PC-3 (cell line): Measurements from ENCODE around the gene CREBBP. TPM values are rescaled to one million over a fixed set of nuclear protein-coding genes. Genes with fewer than 3 reads are reported as not detected.

ENCODE experiments used
- ATAC-seq: fragments of 200-7000 bp; cut with Tn5 transposase; 2 replicates; pipeline ENCODE4 v1.9.1; 2020; ENCODE audit warnings: mild to moderate bottlenecking, moderate library complexity
- BruUV-seq: library from RNA; stranded (reverse); fragments of 400-500 nt; replicated peaks from 2 replicates; lab custom pipeline; 2021; lab: Mats Ljungman, UMichigan
- CTCF ChIA-PET: fragments of 300-600 bp; sonication (Branson Sonifier 250); formaldehyde crosslinking; loops from one replicate; lab custom pipeline; 2022; ENCODE audit warnings: antibody characterized with exemption; lab: Charles Lee
- POLR2A ChIA-PET: fragments of 300-600 bp; sonication (Branson Sonifier 250); formaldehyde crosslinking; loops from one replicate; lab custom pipeline; 2022; ENCODE audit warnings: antibody characterized with exemption; ENCODE audit not compliant: unreplicated experiment; lab: Charles Lee
- DNase-seq: peaks from one replicate; pipeline ENCODE4 v3.0.0-alpha.2; 2015
- H2AFZ ChIP-seq: fragments of 300-600 bp; sonication (generic); 2 replicates; pipeline ENCODE4 v1.6.0; 2016; ENCODE audit warnings: antibody characterized with exemption, low read length
- H3F3A ChIP-seq: fragments of 300-600 bp; sonication (generic); one replicate; pipeline ENCODE4 v1.6.0; 2017; ENCODE audit warnings: antibody characterized with exemption, low read length, control low read depth, mild to moderate bottlenecking; ENCODE audit not compliant: unreplicated experiment
- H3K27ac ChIP-seq: fragments of 300-600 bp; sonication (generic); 2 replicates; pipeline ENCODE4 v1.5.1; 2016; ENCODE audit warnings: mild to moderate bottlenecking, low read length
- H3K27me3 ChIP-seq: fragments of 300-600 bp; sonication (generic); 2 replicates; pipeline ENCODE4 v1.6.1; 2016; ENCODE audit warnings: low read length, mixed read lengths
- H3K36me3 ChIP-seq: fragments of 300-600 bp; sonication (generic); 2 replicates; pipeline ENCODE4 v1.6.1; 2016; ENCODE audit warnings: low read depth, mixed run types, low read length, mixed read lengths
- H3K4me1 ChIP-seq: fragments of 300-600 bp; sonication (generic); 2 replicates; pipeline ENCODE4 v1.5.1; 2016; ENCODE audit warnings: low read length; ENCODE audit not compliant: insufficient read depth
- H3K4me2 ChIP-seq: fragments of 300-600 bp; sonication (generic); 2 replicates; pipeline ENCODE4 v1.6.0; 2016; ENCODE audit warnings: low read length
- H3K4me3 ChIP-seq: fragments of 300-600 bp; sonication (generic); 2 replicates; pipeline ENCODE4 v1.5.1; 2016; ENCODE audit warnings: mild to moderate bottlenecking, low read length, mixed read lengths
- H3K79me2 ChIP-seq: fragments of 300-600 bp; sonication (generic); 2 replicates; pipeline ENCODE4 v1.6.1; 2017; ENCODE audit warnings: low read length, mixed read lengths
- H3K9ac ChIP-seq: fragments of 300-600 bp; sonication (generic); 2 replicates; pipeline ENCODE4 v1.6.0; 2016; ENCODE audit warnings: mild to moderate bottlenecking, low read length
- H3K9me2 ChIP-seq: fragments of 300-600 bp; sonication (generic); replicated peaks from 2 replicates; pipeline ENCODE4 v1.6.1; 2016; ENCODE audit warnings: mixed run types, low read length, mixed read lengths
- H3K9me3 ChIP-seq: fragments of 300-600 bp; sonication (generic); 2 replicates; pipeline ENCODE4 v1.6.1; 2016; ENCODE audit warnings: low read length, mixed read lengths
- H4K20me1 ChIP-seq: fragments of 300-600 bp; sonication (generic); 2 replicates; pipeline ENCODE4 v1.6.1; 2016; ENCODE audit warnings: low read length, mixed read lengths
- CTCF ChIP-seq: fragments of 300-600 bp; sonication (generic); conservative IDR thresholded peaks from 2 replicates; pipeline ENCODE4 v1.5.1; 2017; ENCODE audit warnings: antibody characterized with exemption, low read depth, mild to moderate bottlenecking, low read length
- EZH2 ChIP-seq: fragments of 300-600 bp; sonication (generic); IDR thresholded peaks from one replicate; pipeline ENCODE4 v1.6.1; 2017; ENCODE audit warnings: antibody characterized with exemption, mild to moderate bottlenecking, low read length; ENCODE audit not compliant: unreplicated experiment
- EZH2phosphoT487 ChIP-seq: fragments of 300-600 bp; sonication (generic); IDR thresholded peaks from 2 replicates; pipeline ENCODE4 v1.6.1; 2018; ENCODE audit warnings: mild to moderate bottlenecking, antibody characterized with exemption, low read length, borderline replicate concordance
- intact Hi-C: fragments of 100-400 bp; cut with micrococcal nuclease; formaldehyde crosslinking; loops from 2 replicates; pipeline ENCODE4 v1.9.0; 2023
- total RNA-seq: library from RNA; depleted of rRNA; stranded (reverse); fragments of >200 nt; gene quantifications from 2 replicates; pipeline ENCODE4 v1.2.3, GENCODE V29; 2014

Gene CREBBP
- total RNA-seq, 1 experiment from 2014 or later = 21.9 TPM

DNA sequence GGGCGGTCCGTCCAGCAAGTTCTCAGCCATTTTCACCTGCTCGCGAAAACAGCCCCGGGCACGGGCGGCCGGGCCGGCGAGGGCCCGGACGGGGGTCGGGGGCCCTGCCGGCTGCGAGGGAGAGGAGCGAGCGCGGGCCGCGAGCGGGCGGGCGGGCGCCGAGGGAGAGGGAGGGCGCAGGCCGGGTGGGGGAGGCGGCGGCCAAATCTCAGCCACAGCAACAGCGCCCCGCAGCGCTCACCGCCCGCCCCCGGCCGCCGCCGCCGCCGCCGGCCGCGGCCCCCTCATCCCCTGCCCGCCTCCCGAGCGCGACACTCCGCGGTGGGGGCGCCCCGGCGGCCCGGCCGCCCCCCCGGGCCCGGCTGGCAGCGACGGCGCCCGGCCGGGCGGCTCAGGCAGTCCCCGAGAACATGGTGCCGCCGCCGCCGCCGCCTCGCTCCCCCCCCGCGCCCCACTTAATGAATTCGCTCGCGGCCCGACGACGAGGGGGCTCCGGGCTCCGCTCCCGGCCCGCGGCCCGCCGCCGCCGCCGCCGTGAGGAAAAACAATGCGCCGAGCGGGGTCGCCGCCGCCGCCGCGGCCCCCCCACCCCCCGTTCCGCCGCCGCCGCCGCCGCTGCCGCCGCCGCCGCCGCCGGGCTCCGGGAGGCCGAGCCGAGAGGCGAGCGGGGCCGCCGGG, 487 bp downstream of the CREBBP start:
- H4K20me1 ChIP-seq = peaks cover 37% of the 10 kb centered on the region
- peak; percentile 62 for ATAC-seq
- intact Hi-C loops = loop anchor here (1.0 to 5.0 kb wide), 2 partner anchors 43 to 190 kb away; no protein-coding TSS in a partner anchor
- H3K4me2 ChIP-seq = peak overlapping the region; percentile 92
- TF ChIP-seq CTCF = no peak
- no peak for TF ChIP-seq EZH2phosphoT487
- no peak for TF ChIP-seq EZH2
- H3K9me2 ChIP-seq = no peaks in the 10 kb centered on the region
- H3K36me3 ChIP-seq = no peaks in the 10 kb centered on the region
- no peaks in the 10 kb centered on the region for H3K9me3 ChIP-seq
- H3K27me3 ChIP-seq = no peaks in the 10 kb centered on the region
- peaks cover 48% of the 10 kb centered on the region for H3K79me2 ChIP-seq
- H3K27ac ChIP-seq = no peak overlapping the region
- BruUV-seq = no TSS peak
- ChIA-PET CTCF (no interaction called here), POLR2A (no interaction called here)
- H3F3A ChIP-seq = no peaks in the 10 kb centered on the region
- peak overlapping the region; percentile 62 for H3K9ac ChIP-seq
- H3K4me1 ChIP-seq = peaks cover 17% of the 10 kb centered on the region
- H3K4me3 ChIP-seq = peak overlapping the region; percentile 91
- no peak overlapping the region for H2AFZ ChIP-seq
- peak; percentile 47 for DNase-seq

- peaks cover 17% of the 10 kb centered on the region for H3K4me1 ChIP-seq
- no peaks in the 10 kb centered on the region for H3F3A ChIP-seq
- ChIA-PET POLR2A (no interaction called here), CTCF (no interaction called here)
- BruUV-seq = no TSS peak
- intact Hi-C loops = loop anchor here (5.0 kb wide), 1 partner anchor 42 kb away; no protein-coding TSS in a partner anchor
- peaks cover 42% of the 10 kb centered on the region for H4K20me1 ChIP-seq
- ATAC-seq (peak; percentile 30), DNase-seq (peak; percentile 10)
- no peaks in the 10 kb centered on the region for H3K9me2 ChIP-seq
- no peak overlapping the region for H3K27ac ChIP-seq
- H3K4me3 ChIP-seq = peak overlapping the region; percentile 91
- H3K9ac ChIP-seq = peak overlapping the region; percentile 62
- no peaks in the 10 kb centered on the region for H3K9me3 ChIP-seq
- no peaks in the 10 kb centered on the region for H3K27me3 ChIP-seq
- no peaks in the 10 kb centered on the region for H3K36me3 ChIP-seq
- H2AFZ ChIP-seq = no peak overlapping the region
- no peak for TF ChIP-seq EZH2phosphoT487
- TF ChIP-seq EZH2 = no peak
- TF ChIP-seq CTCF = no peak
- H3K79me2 ChIP-seq = peaks cover 55% of the 10 kb centered on the region
- H3K4me2 ChIP-seq = peak overlapping the region; percentile 92
Observed at GRCh38 chr16:3879258-3879886, 1.1 kb downstream of the CREBBP start.
